Fibroblast of skin of right biceps (primary cell): ENCODE measurements around the gene RNU2-63P.
"Not testable (repeated sequence)": the region's sequence is repeated elsewhere in the genome, so short reads cannot be mapped to it uniquely, and the experiment has no call there.

Source experiments
- DNase-seq: peaks from one replicate; pipeline ENCODE4 v3.0.0-alpha.2; 2013

Gene RNU2-63P

DNA sequence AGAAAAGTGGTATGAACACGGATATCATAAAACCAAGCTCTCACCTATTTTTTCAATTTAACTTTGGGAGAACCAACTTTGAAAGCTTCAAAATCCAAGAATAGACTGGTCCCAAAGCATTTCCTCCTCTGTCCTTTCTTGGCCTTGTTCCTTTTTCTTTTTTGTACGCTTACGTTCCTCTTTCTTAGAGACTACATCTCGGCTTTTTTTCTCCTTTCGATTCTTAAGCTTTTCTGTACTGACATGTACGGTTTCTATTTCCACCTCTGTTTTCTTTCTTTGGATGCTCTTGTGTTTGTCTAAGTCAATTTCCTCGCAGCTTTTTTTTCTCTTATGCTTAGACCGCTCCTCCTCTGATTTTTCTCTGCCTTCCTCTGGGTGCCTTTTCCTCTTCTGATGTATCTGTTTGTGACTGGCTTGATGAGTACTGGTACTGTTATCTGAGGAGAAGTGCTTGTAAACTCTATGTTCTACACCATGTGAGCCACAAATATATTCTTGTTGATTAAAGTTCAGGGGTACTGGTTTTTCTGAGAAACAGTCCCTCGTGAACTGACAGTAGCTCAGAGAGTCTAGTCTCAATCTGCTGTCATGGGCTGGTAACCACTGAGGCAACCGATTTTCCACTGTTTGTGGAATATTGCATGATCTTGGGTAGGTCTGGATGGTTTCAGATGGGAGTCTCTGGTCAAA is 11.5 kb upstream of the RNU2-63P start:
- DNase-seq, result no peak

DNA sequence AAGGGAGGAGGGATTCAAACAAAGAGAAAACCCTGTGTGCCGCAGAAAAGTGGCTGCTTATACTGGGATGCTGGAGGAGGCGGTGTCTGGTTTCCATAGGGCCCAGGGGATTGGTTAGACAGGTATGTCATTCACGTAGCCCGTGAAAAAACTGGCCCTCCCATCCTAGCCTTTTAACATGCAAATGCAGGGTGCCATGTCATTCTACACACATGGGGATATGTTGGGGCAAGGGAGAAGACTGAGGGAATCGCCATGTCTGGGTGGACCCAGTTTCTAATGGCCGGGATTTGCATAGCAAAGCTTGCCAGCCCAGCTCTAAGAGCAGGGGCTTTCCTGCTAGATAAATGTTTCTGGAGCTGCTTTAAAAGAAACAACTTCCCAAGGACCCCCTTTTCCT is 8.2 kb upstream of the RNU2-63P start:
- DNase-seq, result no peak

DNA sequence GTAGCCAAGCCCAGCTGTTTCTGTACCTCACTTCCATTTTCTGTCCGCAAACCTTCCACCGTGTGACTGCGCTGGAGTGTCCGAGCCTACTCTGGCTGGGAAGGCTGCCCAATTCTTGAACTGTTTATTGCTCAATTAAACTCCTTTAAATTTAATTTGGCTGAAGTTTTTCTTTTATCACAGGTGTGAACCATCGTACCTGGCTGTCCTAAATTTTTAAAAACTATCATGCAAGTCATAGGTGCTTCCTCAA is 6.2 kb upstream of the RNU2-63P start:
- DNase-seq, result no peak

DNA sequence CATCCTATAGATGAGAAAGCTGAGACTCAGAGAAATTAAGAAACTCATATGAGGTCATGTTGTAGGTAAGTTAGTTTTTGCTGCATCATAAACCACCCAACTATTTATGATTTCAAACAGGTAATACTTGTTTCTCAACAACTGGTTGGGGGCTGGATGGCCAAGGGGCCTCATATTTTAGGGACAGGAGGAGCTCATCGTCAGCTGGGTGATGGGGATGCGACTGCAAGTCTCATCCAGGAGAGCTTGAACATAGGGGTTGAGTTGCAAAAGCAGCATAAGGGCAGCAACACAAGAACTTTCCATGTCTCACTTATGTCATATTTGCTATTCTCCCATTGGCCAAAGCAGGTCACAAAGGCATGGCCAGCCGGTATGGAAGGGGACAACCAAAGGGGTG is 3.6 kb upstream of the RNU2-63P start:
- DNase-seq, result no peak

DNA sequence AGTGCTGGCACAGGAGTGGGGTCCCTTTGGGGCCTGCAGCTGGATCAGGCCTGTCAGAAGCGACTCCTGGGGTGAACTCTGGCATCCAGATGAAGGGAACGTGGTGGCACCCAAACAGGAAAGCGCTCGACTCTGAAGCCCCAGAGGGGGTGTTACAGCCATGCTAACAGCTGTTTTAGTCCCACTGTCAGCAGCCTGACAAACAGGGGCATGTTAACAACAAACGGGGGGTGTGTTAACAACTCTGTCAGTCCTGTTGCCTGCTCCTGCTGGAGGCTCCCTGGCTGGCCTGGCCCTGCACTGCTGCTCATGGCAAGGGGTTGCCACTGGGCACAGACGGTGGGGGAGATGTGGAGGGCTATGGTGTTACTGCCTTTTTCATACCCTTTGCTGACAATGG is 2.6 kb upstream of the RNU2-63P start:
- DNase-seq, result no peak

DNA sequence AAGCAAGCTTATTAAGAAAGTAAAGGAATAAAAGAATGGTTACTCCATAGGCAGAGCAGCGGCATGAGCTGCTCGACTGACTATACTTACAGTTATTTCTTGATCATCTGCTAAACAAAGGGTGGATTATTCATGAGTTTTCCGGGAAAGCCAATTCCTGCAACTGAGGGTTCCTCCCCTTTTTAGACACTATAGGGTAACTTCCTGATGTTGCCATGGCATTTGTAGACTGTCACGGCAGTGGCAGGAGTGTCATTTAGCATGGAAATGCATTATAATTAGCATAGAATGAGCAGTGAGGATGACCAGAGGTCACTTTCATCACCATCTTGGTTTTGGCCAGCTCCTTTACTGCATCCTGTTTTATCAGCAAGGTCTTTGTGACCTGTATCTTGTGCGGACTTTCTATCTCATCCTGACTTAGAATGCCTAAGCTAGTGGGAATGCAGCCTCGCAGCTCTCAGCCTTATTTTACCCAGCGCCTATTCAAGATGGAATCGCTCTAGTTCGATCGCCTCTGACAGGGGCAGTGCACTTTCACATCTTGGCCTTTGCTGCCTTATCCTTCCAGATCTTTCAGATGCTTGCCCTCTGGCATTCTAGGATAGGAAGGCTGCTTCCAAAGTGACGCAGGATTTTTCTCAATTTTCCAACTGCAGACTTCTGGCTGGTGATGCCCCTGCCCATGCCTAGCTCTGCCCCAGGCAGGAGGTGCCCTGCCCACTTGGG is 1.9 kb upstream of the RNU2-63P start:
- peak; percentile 18 for DNase-seq

DNA sequence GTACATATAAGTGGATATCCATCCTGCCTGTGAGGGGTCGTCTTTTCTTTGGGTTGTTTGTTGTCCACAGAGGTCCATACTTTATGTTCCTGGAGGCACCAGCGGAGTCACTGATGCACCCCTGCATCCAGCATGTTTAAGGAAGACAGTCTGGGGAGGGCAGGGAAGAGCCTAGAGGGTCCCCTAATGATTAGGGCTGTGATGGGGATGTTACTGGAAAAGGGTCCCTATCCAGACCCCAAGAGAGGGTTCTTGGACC is 1.4 kb upstream of the RNU2-63P start:
- not testable (repeated sequence) for DNase-seq

DNA sequence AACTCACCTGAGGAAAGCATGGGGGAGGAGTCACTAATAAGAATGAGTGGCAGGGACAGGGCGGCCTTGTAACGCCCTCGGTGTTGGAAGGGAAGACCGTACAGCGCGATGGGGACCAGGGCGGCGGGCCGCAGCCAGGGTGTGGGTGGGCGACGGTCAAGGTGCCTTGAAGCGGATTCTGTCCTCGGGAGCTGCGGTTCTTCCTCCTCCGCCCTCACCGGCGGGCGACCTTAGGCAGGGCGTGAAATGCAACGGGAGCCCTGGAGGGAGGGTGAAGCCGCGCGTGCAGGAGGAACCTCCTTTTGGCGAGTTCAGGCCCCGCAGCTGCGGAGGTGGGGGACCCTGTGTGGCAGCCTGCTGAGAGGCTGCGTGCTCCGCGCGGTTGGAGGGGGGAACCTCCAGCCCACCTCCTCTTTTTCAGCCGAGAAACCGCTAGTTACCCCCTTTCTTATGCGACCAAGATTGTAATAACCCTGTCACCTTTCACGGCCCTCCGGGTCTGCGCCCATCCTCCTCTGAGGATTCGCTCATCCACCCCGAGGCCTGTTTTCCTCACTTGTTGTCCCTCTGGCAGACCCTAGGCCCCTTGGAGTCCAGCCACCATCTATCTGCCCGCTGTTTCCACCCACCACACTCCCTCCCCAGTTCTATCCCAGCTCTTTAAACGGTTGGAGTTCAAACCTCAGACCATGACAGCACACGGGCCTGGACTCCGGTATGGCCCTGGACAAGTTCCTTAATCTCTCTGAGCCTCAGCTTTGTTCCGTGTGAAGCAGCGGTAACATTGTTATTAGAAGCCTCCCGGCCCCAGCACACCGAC is 823 bp upstream of the RNU2-63P start:
- no peak for DNase-seq

DNA sequence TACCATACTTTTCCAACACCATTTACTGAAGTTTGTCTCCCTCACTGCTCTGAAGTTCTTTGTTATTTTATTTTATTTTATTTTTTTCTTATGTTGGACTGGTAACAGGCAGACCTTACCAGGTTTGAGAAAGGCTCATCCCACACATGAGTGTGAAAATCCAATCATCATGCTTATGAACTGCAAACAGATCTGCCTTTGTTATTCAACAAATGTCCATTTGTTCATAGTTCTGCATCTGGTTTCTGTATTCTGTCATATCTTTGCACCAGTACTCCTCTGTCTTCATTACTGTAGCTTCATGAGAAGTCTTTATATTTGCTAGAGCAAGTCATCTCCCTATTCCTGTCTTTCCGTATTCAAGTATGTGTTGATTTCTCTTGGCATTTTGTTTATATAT is 5.3 kb downstream of the RNU2-63P start:
- DNase-seq, result no peak

DNA sequence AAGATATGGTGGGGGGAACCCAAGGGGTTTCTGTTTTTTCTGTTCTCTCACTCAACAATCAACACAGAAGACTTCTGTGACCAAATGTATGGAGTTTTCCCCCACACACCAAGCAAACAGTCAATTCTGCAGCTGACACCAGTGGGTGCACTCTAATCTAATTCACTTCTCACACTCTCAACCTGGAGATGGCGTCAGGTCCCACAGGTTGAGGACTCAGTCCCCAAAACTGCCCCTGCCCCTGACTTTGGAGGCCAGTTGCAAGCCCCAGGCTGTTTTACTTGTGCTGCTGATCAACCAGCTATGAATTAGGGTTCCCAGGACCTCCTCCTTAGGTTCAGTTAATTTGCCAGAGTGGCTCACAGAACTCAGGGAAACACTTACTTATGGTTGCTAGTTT is 6.2 kb downstream of the RNU2-63P start:
- DNase-seq, result no peak

DNA sequence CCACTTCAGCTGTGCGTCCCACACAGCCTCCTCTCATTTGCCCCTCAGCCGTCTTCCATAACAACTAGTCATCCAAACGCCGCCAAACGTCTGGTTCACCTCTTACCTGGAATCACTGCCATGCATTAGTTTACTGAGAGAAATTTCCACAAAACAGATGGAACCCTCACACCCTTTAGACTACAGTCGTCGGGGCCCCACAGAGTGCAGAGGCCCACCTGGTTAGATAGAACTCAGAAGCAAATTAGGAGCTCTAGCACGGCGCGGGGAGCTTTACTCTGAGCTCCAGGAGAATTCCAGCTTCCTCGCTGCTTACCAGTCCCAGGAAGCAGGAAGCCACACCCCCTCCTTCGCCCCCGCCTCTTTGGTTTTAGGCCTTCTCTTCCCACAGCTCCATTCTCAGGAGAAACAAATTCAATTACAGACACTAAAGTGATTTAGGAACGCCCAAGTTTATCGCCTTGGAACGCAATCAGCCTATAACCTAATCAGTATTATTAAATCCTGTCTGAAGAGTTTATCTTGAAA is 9.4 kb downstream of the RNU2-63P start:
- no peak for DNase-seq

DNA sequence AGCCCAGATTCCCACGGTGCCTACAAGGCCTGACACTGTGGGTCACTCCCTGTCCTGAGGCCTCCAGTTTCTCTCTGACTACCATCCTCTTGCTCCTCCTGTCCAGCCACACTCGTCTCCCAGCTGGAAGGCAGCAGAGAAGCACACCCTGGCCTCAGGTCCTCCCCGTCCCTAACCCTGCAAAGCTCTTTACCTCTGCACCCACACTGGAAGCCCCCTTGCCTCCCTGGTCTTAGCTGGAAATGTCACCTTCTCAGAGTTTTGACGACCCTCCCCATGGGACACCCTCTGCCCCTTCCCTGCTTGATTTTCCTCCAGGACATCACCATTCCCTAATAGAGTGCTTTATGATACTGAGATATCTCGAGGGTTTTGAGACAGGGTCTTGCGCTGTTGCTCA is 10.6 kb downstream of the RNU2-63P start:
- DNase-seq, result no peak

DNA sequence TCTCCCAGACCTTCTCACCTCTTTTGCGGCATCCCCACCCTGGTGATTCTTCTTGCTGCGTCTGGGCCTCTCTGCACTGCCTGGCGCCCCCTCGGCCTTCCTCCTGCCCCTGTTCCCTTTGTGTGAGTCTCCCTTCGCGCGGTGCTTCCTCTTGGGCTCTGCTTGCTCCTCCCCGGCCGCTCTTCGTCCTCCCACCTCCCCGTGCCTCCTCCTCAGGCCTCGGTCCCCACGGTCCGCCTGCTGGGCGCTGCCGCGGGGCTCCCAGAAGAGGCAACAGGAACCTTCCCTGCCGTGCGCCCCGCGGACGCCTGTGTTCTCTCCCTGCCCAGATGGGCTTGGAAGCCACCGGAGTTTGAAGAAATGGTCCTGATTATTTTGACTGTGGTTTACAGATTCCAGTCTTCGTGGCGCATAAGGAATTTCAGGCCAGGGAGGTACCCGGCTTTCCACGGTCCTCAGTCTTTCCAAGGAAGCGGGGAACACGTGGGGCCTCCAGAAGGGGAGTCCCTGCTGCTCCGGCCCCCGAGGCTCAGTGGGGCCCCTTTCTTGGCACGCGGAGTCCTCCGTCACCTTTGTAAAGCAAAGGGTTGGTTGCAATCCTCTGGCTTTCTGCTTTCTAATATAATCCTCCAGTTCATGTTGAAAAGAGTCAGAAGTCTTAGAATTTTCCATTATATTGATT is 13.1 kb downstream of the RNU2-63P start:
- peak; percentile 20 for DNase-seq

DNA sequence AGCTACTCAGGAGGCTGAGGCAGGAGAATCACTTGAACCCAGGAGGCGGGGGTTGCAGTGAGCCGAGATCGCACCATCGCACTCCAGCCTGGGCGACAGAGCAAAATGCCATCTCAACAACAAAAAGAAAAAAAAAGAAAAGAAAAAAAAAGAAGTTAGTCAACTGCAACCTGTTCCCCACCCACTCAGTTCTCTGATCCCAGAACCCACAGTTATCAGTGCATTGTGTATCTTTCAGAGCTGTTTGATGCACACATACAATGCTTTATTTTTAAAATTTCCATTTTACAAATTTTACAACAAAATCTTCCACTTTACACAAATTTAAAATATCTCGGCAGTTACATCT is 14.0 kb downstream of the RNU2-63P start:
- DNase-seq, result no peak

DNA sequence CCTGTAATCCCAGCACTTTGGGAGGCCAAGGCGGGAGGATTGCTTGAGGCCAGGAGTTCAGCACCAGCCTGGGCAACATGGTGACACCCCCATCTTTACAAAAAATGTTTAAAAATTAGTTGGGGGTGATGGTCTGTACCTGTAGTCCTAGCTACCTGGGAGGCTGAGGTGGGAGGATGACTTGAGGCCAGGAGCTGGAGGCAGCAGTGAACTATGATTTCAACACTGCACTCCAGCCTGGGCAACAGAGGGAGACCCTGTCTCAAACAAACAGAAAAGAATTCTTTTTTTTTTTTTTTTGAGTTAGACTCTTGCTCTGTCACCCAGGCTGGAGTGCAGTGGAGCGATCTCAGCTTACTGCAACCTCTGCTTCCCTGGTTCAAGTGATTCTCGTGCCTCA is 15.9 kb downstream of the RNU2-63P start:
- not testable (repeated sequence) for DNase-seq

DNA sequence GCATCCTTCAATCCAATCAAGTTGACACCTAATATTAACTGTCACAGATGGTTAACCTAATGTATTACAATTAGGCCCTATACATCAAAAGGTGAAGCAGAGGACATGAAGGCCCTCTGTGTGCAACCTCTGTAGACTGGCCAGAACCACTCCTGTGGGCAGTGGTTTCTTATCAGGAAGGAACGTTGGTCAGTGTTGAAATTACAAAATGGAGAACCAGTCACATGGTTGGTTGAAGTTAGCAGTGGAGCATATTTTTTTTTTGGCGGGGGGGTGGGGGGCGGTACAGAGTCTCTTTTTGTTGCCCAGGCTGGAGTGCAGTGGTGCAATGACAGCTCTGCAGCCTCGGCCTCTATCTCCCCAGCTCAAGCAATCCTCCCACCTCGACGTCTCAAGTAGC is 19.8 kb downstream of the RNU2-63P start:
- no peak for DNase-seq

DNA sequence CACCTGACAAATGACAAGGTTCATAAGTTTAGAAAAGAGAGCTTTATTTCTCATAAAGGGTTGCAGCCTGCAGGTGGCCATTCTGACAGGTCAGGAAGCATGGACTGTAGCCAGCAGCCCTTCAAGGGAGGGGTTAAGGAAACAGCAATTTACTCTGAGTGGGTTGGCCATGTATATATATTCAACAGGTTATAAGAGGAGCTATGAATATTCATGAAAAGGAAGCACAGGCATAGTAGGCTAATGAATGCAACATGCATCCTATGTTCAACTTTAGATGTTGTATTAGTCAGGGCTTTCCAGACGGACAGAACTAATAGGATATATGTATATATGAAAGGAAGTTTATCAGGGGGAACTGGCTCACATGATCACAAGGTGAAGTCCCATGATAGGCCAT is 20.6 kb downstream of the RNU2-63P start:
- no peak for DNase-seq

DNA sequence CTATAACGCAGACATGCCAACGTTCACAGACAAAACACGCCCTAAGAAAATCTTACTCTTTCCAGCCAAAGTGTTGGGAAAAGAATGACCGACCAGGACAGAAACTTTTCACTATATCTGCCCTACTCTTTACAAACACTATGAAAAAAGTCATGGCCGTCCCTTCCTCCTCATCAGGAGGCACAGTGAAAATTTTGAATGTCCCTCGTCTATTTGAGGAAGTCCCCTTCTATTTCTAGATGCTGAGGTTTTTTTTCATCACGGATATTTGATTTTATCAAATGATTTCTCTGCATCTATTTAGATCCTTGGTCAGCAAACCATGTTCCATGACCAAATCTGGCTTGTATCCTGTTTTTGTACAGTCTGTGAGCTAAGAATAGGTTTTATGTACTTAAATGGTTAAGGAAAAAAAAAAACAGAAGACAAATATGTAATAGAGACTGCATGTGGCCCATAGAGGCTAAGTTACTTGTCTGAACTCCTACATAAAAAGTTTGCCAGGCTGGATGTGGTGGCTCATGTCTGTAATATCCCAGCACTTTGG is 22.0 kb downstream of the RNU2-63P start:
- DNase-seq, result not testable (repeated sequence)

DNA sequence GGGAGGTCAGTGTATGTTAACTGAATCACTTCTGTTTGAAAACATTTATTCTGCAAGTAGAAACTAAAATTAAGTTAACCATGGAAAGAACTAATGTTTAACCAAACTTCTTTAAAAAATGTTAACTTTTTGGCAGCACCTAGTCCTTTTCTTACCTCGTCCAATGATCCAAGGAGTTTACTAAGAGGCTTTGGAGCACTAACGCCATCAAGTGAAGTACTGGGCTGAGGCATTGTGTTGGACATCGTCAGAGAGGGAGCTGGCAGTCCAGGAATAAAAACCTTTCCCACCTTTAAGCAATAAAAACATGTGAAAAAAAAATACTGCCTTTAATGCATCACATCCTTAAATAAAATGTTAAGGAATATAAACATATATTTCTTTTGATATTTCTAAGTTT is 23.8 kb downstream of the RNU2-63P start:
- not testable (repeated sequence) for DNase-seq

DNA sequence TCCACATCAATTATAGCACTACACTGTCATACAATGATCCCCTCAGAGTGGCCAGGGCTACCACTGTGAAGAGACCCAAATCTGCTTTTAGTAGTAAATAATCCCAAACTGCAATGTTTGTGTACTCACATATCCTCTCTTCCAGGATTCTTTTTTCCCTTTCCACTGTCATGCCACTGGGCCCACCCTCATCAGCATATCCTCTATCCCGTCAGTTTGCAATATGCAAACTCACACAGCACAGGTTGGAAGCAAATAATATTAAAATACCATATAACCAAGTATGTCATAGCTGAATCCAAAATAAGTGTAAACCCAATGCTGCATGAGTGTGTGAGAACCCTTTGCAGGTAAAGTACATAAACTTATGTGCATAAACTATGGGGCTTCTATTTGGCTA is 28.9 kb downstream of the RNU2-63P start:
- DNase-seq, result not testable (repeated sequence)

DNA sequence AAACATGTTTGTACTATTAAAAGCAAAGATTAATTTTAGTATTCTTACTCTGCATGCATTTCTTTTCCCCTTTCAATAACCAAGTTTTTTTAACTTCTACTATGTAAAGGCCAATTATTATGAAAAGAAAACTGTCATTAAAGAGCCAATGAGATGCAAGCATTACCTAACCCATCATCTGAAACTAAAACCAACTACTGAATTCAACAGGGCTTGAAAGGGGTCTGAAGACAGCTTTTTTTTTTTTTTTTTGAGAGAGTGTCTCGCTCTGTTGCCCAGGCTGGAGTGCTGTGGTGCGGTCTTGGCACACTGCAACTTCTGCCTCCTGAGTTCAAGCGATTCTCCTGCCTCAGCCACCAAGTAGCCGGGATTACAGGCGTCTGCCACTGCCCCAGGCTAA is 30.4 kb downstream of the RNU2-63P start:
- not testable (repeated sequence) for DNase-seq

DNA sequence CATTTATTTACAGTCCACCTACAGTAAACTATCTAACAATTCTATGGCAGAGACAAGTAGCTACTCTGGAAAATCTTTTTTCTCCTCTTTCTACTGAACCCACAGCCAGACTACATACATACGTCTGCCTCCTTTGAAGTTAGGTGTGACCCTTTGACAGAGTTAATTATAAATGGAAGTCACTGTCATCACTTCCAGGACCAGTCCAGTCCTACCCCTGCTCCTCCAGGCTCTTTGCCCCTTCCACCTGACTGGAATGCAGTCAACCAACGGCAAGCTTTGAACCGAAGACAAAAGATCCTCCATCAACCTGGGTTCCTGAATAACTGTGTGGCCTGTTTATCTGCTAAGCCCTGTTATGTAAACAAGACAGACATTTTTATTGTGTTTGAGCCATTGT is 35.2 kb downstream of the RNU2-63P start:
- not testable (repeated sequence) for DNase-seq

DNA sequence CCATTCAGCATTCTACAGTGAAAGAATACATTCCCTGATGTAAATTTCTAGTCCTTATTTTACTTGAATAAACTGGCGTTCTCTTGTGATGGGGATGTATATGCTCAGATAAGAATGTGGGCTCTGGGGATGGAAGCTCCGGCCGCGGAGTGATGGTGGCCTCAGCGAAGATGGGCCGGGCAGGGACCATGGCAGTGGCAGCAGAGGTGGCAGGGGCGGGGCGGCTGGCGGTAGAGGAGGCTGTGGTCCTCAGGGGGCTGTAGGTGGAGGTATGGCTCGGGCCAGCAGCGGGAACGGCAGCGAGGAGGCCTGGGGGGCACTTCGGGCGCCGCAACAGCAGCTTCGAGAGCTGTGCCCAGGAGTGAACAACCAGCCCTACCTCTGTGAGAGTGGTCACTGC is 44.0 kb downstream of the RNU2-63P start:
- not testable (repeated sequence) for DNase-seq
